ENCODE results near the gene MLST8.

DNA sequence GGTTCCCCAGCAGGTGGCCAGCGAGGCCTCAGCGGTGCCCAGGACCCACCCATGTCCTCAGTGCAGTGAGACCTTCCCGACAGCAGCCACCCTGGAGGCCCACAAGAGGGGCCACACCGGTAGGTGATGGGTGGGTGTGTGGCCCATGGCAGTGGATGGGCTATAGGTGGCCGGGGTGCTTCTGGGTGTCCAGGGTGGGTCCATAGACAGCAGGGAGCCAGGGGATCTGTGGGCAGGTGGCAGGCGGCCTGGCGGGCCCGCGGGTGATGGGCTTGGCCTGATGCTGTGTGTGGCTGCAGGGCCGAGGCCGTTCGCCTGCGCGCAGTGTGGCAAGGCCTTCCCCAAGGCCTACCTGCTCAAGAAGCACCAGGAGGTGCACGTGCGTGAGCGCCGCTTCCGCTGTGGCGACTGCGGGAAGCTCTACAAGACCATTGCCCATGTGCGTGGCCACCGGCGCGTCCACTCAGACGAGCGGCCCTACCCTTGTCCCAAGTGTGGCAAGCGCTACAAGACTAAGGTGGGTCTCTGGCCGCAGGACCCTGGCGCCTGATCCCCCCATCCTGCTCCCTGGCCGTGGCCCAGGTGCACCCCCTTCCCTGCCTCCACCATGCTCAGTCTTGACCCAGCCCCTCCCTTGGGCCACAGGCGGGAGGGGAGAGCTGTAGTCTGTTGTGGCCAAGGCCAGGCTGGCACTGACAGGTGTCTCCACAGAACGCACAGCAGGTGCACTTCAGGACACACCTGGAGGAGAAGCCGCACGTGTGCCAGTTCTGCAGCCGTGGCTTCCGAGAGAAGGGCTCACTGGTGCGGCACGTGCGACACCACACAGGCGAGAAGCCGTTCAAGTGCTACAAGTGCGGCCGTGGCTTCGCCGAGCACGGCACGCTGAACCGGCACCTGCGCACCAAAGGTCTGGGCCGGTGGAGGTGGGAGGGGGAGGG, 28.9 kb downstream of the MLST8 start:
- TF ChIP-seq, protein P1, sequence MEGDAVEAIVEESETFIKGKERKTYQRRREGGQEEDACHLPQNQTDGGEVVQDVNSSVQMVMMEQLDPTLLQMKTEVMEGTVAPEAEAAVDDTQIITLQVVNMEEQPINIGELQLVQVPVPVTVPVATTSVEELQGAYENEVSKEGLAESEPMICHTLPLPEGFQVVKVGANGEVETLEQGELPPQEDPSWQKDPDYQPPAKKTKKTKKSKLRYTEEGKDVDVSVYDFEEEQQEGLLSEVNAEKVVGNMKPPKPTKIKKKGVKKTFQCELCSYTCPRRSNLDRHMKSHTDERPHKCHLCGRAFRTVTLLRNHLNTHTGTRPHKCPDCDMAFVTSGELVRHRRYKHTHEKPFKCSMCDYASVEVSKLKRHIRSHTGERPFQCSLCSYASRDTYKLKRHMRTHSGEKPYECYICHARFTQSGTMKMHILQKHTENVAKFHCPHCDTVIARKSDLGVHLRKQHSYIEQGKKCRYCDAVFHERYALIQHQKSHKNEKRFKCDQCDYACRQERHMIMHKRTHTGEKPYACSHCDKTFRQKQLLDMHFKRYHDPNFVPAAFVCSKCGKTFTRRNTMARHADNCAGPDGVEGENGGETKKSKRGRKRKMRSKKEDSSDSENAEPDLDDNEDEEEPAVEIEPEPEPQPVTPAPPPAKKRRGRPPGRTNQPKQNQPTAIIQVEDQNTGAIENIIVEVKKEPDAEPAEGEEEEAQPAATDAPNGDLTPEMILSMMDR (conservative IDR thresholded peaks at IDR 0.05): no peak
- no peak for TF ChIP-seq ZFX (IDR thresholded peaks at IDR 0.05)
